CD4-positive, alpha-beta T cell treated with Interleukin-6 at 100 ng/mL for 8 hours (primary cell): Measurements from ENCODE around the gene PEMT.

Source experiments
- DNase-seq: peaks from one replicate; pipeline ENCODE4 v3.0.0-alpha.2; 2020; ENCODE audit warnings: mixed read lengths, low spot score

Gene PEMT

DNA sequence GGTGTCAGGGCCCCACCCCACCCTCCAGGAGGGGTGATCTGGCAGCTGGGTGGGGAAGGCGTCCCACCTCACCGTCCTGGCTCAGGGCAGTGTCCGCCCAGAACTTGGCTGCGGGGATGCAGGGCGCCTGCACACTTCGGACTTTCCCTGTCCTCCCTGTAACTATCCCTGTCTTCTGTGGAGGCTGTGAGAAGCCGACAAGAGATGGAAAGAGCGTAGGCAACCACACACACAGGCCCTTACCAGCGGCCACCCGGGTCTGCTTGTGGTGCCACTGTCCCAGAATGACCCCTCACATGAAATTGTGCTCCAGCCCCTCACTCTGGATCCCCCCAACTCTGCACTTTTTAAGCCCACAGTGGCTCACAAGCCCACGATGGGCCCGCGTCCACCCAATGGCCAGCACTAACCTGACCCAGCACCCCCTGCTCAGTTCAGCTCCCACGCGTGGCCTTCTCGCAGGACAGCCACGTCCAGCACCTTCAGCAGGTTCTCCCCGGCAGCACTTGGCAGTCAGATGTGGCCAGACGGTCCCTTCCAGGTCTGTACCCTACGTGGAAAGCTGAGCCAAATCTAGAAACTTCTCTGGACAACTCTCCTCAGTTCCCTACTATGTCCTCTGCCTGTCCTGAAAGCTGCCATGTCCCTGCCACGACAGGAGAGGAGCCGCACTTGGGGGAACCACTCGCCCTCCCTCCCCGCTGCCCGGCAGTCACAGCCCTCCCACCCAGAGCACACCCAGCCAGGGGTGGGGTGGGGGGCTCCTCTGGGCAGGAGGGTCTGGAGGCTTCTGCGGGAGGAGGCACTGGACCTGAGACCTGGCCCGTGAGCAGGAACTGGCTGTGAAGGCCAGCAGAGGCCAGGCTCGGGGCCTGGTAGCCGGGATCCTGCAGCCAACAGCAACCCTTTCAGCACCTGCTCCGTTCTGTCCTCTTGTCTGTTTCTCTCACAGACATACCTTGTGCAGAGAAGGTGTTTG lies 38.0 kb downstream of the PEMT start:
- DNase-seq = no peak

DNA sequence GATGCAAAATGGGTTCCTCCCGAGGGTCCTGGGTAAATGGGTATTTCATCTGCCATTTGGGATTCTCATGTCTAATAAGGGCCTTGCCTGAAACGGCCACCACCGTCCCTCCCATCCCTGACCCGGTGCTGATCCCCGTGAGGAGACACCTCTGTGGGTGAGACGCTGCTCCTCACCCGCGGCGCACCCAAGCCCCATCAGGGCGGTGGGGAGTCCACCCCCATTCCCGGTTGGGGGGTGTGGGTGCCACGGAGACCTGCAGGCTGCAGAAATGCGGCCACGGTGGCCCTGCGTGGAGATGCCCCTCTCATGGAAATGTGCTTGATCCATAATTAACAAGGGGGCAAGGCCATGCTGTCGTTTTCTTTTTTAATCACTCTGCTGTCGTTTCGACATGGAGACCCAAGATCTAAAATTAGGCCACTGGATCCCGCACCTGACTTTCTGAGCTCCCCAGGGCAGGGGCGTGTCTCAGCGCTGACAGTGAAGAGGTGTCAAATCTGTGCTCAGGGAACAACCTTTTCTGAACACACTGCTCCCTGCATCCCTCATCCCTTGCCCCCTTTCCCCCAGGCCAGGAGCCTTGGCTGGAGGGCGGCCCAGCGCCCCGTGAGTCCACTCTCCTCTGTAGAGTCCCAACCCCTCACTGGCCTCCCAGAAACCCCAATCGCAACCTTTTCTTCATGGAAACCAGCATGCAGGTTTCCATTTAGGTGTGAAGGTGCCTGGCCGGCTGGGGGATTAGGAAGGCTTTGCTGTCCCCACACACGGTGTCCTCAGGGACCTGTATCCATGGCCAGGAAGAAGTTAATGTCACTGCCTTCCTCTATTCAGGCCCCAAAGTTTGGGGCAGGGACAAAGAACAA lies 38.9 kb downstream of the PEMT start:
- DNase-seq = no peak

DNA sequence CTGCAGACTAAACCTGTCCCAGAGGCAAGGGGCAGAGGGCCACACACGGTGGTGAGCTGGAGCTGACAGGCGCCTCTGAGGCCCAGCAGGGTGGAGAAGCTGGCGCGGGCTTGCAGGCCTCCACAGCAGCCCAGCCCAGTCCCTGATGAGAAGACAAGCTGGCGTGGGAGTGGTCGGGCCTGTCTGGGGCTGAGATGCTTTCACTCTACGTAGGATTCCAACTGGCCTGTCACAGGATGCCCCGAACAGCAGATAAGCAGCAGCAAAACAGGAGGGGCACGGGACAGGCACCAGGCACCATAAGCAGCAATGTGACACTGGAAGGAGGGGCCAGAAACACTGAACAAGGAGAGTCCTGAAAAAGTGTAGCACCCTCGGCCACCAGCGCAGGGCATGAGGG lies 40.1 kb downstream of the PEMT start:
- no peak for DNase-seq

DNA sequence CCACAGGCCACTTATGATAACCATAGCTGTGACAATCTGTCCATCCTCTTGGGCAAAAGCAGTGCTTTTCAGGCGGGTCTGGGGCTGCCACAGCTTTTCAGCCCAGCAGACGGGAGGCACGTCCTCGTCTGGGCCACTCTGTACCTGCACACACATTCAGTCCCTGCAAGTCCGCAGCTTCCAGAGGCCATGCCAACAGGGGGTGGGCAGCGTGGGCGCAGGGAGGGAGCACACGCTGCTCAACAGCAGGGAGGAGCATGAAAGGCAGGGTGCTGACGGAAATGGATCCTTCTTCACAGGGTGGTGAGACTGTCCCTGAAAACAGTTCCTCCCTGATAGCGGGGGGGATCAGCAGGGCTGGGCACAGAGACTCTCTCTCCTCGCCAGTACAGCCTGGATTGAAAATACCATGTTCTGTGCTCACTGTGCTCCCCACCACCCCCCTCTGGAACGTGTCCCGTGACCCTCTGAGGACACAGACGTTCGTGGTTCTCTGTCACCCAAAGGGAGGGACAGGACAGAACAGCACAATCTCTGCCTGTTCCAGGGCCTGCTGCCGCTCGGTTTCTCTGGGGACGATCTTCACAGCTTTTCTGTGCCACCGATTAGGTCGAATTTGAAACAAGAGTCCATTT lies 41.7 kb downstream of the PEMT start:
- no peak for DNase-seq

DNA sequence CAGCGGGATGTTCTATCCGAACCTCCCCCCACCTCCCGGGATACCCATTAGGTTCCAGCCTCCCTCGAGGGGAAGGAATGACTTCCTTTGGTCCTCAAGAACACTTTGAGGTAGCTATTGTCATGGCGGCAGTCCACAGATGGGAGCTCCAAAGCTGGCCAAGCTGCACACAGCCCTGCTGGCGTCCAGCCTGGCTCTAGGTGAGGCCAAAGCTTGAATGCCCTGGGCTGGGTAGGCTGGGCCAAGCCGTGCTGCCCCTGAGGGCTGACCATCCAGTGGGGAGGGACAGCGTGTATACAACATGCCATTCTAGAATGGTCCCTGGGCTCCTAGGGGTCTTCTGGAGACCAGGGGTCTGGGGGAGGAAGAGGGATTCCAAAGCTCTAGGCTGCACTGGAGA lies 43.5 kb downstream of the PEMT start:
- DNase-seq = no peak

DNA sequence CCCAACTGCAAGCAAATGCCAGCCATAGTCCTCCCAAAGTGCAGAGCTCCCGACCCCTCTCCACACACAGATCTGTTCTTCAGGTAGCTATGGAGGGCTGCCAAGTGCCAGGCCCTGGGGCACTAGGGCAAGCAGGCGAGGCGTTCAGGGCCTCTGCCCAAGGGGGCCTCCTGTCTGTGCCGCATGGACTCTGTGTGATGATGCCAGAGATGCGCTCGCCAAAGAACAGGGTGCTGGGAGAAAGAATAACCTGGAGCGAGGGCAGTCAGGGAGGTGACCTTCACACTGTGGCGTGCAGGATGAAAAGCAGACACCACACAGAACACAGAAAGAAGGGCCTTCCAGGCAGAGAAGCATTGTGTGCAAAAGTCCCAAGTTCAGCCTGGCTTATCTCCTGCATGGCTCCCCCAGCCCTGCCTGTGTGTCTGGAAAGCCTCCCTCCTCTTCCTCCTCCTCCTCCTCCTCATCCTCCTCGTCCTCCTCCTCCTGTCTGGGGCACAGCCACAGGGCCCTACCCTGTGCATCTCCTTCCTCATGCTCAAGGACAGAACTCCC lies 44.2 kb downstream of the PEMT start:
- no peak for DNase-seq

DNA sequence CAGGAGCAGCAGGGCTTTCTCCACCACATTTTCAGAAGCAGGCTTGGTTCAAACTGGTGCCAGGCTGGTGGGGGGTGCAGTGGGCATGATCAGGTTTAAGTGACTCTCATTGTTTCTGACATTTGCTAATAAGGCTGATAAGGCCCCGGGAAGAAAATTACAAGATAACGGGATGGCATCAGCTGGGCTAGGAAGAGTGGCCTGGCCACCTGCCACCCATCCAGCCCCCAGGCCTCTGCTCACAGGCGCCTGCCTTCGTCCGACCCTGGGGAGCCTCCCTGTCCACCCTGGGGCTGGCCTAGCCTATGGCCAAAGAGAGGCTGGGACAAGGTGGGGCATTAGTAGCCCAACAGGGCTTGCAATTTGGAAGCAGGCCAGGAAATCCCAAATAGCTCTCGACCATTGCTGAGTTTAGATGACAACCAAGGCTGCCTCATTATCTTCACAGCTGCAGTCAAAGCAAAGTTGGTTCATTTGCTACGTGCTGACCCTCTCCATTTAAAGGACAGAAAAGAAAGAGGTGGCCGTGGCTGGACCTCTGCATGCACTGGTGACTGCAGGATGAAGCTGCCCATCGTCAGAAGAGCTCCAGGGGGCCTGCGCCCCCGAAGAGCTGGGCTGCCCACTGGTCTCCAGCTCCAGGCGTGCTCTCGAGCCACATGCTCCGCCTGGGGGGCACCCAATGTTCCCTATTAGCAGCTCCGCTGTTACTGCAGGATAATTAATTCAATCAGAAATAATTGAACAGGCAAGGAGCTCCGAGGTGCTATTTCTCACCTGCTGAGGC lies 44.9 kb downstream of the PEMT start:
- DNase-seq = no peak

DNA sequence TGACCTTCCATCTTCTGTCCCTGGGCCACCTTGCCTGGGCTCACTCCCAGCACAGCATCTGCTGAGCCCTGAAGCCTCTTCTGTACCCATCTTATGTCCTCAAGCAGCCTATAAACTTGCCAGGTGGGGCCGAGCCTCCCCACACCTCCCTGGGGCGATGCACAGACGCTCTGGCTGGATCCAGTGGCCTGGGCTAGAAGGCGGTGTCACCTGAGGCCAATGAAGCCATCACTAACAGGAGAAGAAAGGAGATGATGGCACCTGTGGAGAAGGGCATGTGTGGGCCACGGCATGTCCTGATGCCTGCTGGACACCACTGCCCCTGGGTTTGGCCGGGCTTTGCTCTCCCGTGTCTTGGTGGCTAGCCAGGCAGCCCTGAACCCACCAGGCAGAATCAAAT lies 45.5 kb downstream of the PEMT start:
- DNase-seq = no peak

DNA sequence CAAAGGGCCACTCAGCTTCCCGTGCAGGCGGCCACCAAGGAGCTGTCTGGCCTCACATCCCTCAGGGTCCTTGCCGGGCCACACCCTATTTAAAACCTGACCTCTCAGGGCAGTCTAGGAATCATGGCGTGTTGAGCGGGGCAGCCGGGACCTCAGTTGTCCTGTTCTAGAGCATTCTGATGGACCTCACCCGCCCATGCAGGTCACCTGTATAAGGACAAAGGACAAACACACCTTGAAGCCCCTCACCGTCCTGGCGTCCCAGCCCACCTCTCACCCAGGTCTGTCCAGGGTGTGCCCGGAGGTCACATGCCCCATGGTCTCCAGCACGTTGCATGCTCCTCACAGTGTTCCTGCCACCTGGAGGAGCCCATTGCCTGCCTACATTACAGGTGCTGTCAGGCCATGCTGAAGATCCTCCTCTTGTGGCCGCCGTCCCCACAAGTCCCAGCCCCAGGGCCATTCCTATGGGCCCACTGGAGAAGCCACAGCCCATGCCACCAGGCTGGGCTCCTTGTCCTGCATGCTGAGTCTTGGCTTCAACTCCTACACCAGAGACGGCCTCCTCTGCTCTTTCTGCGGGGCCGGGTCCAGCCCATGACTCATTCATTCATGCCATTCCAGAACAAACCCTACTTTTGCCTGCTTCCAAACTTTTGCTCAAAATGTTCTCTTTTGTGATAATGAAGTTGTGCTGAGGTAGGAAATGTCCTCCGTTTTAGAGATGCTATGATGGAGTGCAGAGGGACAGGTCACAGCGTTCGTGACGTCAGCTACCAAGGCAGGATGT lies 46.3 kb downstream of the PEMT start:
- DNase-seq = no peak

DNA sequence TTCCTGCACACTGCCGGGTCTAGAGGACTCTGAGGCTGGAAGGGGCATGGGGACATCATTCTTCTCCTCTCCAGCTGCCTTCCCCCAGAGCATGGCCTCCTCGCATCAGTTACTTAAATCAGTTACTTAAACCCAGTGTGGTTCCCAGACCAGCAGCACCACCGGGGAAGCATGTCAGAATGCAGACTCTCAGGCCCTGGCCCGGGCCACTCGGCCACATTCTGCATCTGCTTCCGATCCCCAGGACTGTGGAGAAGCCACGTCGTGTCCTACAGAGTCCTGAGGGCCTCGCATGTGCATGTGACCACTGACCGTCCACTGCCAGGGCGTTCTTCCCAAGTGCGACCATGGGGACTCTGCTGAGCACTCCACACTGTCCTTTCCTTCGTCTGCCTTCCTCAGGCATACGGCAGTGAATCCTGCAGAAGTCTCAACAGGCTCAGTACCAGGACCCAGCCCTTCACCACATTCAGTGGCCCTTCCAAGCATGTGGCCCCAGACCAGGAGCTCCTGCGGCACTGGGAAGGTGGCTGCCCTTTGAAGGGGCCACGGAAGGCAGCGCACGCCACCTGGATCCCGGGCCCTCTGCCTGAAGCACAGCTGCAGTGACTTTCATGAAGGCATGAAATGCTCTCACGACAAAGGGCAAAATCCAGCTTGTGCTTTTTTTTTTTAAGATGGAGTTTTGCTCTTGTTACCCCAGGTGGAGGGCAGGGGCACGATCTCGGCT lies 48.4 kb downstream of the PEMT start:
- no peak for DNase-seq

DNA sequence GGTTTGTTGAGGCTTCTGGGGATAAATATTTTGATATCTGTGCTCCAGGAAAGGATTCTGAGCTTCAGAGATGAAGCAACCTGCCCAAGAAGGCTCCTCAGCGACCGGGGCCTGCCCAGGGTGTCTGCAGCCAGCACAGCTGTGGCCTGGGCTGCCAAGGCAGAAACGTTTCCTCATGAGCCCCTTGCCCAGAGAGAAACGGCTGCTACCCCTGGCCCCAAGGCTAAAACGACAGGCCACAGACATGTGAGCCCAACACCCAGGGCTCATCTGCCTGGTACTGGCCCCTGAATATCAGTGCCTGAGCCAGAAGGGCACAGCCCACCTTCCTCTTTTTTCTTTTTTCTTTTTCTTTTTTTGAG lies 49.9 kb downstream of the PEMT start:
- DNase-seq = no peak

DNA sequence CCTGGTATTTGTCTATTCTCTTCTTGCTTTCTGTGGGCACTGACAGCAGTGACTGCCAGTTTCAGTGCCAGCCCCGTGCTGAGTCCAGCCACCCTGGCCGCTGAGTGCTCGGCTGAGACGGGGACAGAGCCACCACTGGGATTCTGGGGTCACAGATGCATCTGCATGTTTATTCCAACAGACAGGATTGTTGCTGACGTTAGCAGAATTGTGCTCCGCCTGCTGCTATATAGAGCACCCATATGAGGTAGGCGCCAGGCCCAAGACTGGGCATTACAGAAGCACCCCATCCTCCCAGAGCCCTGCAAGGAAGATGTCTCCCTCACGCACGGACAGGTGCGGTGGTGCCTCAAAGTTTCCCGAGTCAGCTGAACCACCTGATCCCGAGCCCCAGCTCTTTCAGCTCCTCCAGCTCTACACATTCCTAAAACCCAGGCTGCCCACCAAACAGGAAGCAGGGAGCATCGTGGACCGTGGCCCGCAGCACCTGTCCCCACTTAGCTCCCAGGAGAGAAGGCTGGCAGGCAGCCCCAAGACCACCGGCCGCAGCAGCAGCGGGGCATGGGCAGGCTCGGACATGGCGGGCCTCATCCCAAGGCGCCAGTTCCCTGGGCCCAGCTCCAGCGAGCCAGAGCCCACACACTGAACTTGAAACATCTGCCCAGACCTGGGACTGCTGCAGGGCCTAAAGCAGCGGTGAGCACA lies 50.4 kb downstream of the PEMT start:
- DNase-seq = no peak

DNA sequence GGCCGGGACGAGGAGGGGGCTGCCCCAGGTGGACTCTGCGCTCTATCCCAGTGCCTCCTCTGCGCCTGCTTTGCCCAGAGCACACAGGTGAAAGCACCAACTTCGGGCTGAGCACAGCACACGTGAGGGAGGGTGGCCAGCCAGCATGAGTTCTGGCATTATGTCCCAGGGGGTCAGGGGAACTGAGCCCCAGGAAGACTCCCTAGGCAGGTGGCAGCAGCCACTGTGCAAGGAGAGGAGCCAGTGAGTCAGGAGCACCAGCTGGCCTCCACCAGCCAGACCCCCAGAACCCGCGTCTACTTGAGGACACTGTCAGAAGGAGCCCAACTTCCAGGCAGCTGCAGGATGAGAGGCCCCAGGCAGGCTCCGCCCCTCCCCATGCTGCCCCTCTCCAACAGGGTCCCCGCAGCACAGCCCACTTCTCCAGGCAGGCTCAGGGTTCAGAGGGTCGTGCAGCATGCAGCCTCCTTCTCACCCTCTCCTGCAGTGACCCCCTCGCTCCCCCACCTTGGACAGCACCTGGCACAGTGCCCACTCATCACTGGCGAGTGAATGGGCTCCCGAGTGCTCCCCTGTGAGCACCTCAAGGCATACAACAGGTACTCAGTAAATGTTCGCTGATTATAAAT lies 51.1 kb downstream of the PEMT start:
- no peak for DNase-seq

DNA sequence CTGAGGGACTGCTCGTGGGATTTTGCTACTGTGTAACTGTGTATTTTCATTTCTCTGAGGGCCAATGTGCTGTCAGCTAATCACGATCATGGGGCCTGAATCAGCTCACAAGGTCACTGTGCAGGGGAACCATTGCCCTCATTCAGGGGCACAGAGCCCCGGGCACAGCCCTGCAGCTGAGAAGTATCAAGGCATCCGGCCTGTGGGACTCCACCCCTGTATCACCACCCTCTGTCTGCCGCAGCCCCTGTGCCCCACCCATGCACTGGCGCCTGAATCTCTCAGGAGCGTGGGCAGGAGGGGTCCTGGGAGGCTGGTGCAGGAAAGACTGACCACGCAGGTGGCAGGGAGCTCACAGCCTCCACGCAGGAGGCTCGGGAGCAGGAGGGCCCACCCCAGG lies 51.9 kb downstream of the PEMT start:
- DNase-seq = no peak

DNA sequence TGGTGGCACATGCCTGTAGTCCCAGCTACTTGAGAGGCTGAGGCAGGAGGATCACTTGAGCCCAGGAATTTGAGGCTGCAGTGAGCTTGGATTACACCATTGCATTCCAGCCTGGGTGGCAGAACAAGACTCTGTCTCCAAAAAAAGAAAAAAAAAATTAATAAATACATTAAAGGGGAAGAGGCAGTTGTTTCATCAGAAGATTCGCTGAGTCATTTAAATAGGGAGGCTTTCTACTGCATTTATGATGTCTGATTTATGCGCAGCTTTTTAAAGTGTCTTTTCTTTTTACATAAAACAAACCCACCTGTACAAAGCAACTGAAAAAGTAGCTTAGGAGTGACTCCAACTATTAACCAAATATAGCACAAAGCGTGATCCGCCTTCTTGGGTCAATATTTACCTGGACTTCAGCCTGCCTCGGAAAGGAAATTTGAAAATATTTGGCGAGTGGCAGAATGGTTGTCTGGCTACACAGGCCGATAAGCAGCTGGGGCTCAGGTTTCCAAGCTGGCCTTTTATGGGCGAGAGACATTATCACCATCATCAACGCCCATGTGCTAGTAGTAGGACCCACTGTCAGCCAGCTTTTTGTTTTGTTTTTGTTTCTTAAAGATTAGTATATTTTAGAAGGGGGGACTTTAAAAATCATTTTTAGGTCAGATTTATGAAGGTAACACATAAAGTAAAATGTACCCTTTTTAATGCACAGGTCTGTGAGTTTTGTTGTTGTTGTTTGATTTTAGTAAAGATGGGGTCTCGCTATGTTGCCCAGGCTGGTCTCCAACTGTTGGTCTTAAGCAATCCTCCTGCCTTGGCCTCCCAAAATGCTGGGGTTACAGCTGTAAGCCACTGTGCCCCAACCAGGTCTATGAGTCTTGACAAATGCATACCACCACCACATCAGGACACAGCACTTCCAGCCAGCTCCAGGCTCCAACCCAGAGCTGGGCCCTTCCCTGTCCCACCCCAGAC lies 52.8 kb downstream of the PEMT start:
- no peak for DNase-seq

DNA sequence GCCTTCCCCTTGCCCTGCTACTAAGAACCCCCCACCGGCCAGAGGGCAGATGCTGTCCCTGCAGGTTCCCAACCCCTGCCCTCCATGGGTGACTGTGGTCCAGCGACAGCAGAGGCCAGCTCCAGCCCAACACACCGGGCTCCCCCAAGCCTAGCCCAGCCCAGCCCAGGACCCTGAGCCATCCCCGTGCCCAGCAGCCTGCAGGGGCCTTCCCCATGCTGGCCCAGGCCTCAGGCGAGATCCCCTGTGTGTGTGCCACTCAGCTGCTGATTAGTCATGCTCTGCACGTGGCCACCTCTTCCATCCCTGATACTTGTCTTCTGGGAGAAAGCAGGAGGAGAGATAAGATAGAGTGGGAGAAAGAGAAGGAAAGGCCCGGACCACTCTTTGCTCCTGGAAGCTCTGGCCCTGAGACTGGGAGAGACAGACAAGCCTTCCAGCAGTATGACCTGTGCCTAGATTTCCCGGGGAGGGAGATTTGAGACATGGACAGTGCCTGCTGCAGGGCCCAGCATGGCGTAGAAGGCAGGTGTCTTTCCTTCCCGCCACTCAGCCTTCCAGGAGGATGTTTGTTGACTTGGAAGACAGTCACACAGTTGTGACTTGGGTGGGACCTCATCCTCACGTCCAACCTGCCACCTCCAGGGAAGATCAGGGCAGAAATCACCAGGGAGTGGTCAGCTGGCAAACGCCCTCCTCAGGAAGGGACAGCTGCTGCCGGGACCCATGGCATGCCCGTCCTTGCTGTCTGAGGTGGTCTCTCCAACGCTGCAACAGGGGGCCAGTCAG lies 54.0 kb downstream of the PEMT start:
- DNase-seq = no peak

DNA sequence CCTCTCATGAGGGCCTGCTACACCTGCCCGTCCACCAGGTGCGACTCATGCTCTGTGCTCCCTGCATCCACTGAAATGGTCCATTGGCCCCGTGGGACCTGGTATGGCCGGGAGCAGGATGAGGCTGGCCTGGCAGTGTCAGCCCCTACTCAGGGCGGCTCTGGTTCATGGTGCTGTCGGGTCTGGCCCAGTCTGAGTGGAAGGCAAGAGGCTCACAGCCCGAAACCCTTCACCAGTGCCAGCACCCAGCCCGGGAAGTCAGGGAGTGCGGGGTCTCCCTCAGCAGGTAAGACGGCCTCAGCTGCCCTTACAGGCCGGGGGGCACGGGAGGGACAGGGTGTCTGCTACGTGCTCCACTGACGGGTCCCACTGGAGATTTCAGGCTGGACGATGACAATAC lies 54.8 kb downstream of the PEMT start:
- no peak for DNase-seq
